Progenitor cell of endocrine pancreas (in vitro differentiated cells): ENCODE measurements around the gene UNC13D. TPM values are rescaled to one million over a fixed set of nuclear protein-coding genes. Genes with fewer than 3 reads are reported as not detected.

ENCODE experiments used
- DNase-seq: peaks from one replicate; pipeline ENCODE4 v3.0.0; 2021; ENCODE audit warnings: low spot score; ENCODE audit not compliant: unreplicated experiment
- H3K27ac Mint-ChIP-seq: 2 replicates; pipeline ENCODE4 v1.8.0; 2021; ENCODE audit warnings: mild to moderate bottlenecking, moderate library complexity, mixed read lengths
- H3K27me3 Mint-ChIP-seq: 2 replicates; pipeline ENCODE4 v1.8.0; 2021; ENCODE audit warnings: mixed read lengths
- H3K36me3 Mint-ChIP-seq: 2 replicates; pipeline ENCODE4 v1.8.0; 2022; ENCODE audit warnings: mixed read lengths; ENCODE audit not compliant: insufficient read depth
- H3K4me1 Mint-ChIP-seq: 2 replicates; pipeline ENCODE4 v1.8.0; 2021; ENCODE audit warnings: low read depth, mixed read lengths
- H3K4me3 Mint-ChIP-seq: 2 replicates; pipeline ENCODE4 v1.8.0; 2021; ENCODE audit warnings: low read depth, mild to moderate bottlenecking, moderate library complexity, mixed read lengths
- H3K9me3 Mint-ChIP-seq: 2 replicates; pipeline ENCODE4 v1.8.0; 2021; ENCODE audit warnings: low read depth, mixed read lengths
- total RNA-seq: library from RNA; stranded (reverse); gene quantifications from 2 replicates; pipeline ENCODE4 v1.2.1, GENCODE V29; 2021
- TF ChIP-seq, protein P1 (sequence below): fragments of 200-600 bp; sonication (generic); IDR thresholded peaks from one replicate; pipeline ENCODE4 v1.5.0; 2021; ENCODE audit warnings: antibody characterized with exemption, mild to moderate bottlenecking; ENCODE audit not compliant: unreplicated experiment

The UNC13D gene
- total RNA-seq, 1 donor from 2014 or later: 2.7 TPM

DNA sequence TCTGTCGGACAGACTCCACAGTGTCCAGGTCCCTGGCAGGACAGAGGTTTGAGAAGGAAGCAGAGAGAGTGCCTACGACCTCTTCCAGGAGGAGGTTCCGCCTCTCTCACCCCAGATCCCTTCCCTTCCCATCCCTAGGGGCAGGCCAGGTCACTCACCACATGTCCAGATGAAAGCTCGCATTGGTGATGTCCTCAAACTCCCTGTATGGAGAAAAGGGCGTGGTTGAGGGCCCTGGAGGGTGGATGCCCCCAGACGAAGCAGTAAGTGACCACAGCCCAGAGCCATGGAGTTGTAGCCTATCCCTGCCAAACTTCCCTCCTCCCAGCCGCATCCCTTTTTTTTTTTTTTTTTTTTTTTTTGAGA is 3.4 kb downstream of the UNC13D start:
- Mint-ChIP-seq H3K4me1 (peaks cover 8% of the 10 kb centered on the region), H3K27me3 (no peaks in the 10 kb centered on the region), H3K36me3 (peaks cover 2% of the 10 kb centered on the region), H3K4me3 (no peak overlapping the region), H3K27ac (no peak overlapping the region), H3K9me3 (no peaks in the 10 kb centered on the region)
- TF ChIP-seq, protein P1, sequence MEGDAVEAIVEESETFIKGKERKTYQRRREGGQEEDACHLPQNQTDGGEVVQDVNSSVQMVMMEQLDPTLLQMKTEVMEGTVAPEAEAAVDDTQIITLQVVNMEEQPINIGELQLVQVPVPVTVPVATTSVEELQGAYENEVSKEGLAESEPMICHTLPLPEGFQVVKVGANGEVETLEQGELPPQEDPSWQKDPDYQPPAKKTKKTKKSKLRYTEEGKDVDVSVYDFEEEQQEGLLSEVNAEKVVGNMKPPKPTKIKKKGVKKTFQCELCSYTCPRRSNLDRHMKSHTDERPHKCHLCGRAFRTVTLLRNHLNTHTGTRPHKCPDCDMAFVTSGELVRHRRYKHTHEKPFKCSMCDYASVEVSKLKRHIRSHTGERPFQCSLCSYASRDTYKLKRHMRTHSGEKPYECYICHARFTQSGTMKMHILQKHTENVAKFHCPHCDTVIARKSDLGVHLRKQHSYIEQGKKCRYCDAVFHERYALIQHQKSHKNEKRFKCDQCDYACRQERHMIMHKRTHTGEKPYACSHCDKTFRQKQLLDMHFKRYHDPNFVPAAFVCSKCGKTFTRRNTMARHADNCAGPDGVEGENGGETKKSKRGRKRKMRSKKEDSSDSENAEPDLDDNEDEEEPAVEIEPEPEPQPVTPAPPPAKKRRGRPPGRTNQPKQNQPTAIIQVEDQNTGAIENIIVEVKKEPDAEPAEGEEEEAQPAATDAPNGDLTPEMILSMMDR: no peak
- no peak for DNase-seq

DNA sequence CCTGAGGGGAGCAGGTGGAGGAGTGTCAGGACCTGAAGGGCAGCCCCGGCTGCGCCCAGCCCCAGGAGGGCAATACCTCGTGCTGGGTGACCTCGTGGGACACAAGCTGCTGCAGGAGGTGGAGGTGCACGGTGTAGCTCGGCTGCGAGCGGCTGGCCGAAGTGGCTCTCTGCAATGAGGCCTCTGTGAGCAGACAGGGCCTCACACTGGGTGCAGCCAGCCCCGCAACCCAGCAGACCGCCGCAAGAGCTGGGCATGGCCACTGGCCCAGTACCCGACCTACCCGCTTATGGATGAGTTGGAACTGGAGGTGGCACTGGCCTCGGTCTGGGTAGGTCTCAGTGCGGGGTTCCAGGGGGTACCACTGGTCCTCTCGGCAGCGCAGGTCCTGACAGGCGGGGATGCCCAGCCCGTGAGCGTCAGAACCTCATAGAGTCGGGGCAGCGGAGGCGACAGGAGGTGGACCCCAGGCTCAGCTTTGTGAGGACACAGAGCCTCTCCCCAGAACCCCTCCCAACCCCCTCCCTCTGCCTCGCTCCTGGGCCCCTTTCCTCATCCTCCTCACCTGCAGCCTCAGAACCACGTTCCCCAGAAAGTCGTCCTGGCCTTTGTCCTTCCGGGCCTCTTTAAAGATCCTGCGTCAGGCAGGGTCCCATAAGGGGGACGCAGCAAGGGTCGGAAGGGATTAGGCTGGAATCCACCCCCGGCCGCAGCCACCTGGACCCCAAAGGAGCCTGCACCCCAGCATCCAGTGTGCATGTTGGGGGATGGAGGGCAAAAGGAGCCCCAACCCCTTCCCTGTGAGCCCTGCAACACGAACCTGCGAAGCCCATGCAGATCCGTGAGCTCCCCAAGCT is 4.0 kb downstream of the UNC13D start:
- no peak for DNase-seq
- Mint-ChIP-seq H3K4me3 (no peak overlapping the region), H3K9me3 (no peaks in the 10 kb centered on the region), H3K27ac (no peak overlapping the region), H3K36me3 (no peaks in the 10 kb centered on the region), H3K4me1 (peaks cover 2% of the 10 kb centered on the region), H3K27me3 (no peaks in the 10 kb centered on the region)
- TF ChIP-seq, protein P1: no peak

DNA sequence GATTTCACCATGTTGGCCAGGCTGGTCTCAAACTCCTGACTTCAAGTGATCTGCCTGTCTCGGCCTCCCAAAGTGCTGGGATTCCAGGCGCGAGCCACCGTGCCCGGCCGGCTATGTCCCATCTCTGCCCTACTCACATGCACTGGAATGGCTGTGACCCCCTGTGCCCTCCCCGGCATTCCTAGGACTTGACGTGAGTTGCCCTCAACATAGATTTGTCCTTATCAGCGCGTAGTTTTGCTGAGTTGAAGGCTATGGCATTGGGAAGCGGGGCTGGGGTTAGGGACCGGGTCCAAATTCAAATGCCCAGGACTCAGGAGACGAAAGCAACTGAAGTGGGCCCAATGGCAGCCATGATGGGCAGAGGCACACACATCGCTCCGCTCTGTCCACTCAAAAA is 5.8 kb downstream of the UNC13D start:
- DNase-seq: no peak
- H3K27me3 Mint-ChIP-seq: no peaks in the 10 kb centered on the region

DNA sequence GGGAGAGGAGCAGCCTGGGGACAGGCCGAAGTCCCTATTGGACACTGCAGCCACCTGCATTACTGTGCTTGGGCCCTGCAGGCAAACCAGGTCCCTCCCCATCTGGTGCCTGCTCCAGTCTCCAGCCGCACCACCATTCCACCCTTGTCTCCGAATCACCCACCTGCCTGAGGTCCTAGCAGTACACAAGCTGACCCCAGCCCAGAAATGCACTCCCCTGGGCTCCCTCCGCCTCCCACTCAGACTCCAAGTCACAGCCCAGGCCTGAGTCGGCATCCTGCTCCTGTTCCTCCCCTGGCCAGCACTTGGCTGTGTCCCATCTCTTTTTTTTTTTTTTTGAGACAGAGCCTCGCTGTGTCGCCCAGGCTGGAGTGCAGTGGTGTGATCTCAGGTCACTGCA is 6.3 kb downstream of the UNC13D start:
- peaks cover 4% of the 10 kb centered on the region for H3K4me1 Mint-ChIP-seq
- no peaks in the 10 kb centered on the region for H3K36me3 Mint-ChIP-seq
- no peaks in the 10 kb centered on the region for H3K27me3 Mint-ChIP-seq
- no peak for DNase-seq
- H3K9me3 Mint-ChIP-seq: no peaks in the 10 kb centered on the region
- no peak overlapping the region for H3K4me3 Mint-ChIP-seq
- TF ChIP-seq, protein P1: no peak
- H3K27ac Mint-ChIP-seq: peak overlapping the region; percentile 45

More for the DNA sequence above, 5.8 kb downstream of the UNC13D start:
- TF ChIP-seq, protein P1: no peak
- Mint-ChIP-seq H3K36me3 (no peaks in the 10 kb centered on the region), H3K9me3 (no peaks in the 10 kb centered on the region), H3K27ac (no peak overlapping the region), H3K4me3 (no peak overlapping the region), H3K4me1 (no peaks in the 10 kb centered on the region)

DNA sequence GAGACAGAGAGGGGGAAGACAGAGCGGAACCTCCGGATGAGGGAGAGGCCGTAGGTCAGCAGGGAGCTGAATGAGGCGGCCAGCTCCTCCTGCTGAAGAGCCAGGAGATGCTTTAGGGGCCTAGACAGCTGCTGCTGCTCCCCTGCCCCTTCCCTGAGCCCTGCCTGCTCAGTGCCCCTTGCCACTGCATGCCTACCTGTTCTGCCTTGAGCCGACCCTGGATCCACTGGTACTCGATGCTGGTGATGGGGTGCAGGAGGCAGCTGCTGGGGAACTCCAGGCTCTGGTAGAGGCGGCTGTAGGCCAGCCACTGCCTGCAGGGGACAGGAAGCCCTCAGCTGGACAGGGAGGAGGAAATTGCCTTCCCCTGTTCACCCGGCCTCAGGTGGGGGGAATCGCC is 7.6 kb downstream of the UNC13D start:
- H3K4me1 Mint-ChIP-seq: peaks cover 4% of the 10 kb centered on the region
- H3K27me3 Mint-ChIP-seq: no peaks in the 10 kb centered on the region
- no peaks in the 10 kb centered on the region for H3K9me3 Mint-ChIP-seq
- no peak overlapping the region for H3K4me3 Mint-ChIP-seq
- H3K27ac Mint-ChIP-seq: no peak overlapping the region
- DNase-seq: no peak
- no peaks in the 10 kb centered on the region for H3K36me3 Mint-ChIP-seq
- TF ChIP-seq, protein P1: no peak
